T-helper 22 cell (primary cell): ENCODE results near the gene TMC1.
"Not testable (repeated sequence)": the region's sequence is repeated elsewhere in the genome, so short reads cannot be mapped to it uniquely, and the experiment has no call there.

Experiments
- DNase-seq: peaks from one replicate; pipeline ENCODE4 v3.0.0-alpha.2; 2020; ENCODE audit warnings: low read depth

The TMC1 gene

DNA sequence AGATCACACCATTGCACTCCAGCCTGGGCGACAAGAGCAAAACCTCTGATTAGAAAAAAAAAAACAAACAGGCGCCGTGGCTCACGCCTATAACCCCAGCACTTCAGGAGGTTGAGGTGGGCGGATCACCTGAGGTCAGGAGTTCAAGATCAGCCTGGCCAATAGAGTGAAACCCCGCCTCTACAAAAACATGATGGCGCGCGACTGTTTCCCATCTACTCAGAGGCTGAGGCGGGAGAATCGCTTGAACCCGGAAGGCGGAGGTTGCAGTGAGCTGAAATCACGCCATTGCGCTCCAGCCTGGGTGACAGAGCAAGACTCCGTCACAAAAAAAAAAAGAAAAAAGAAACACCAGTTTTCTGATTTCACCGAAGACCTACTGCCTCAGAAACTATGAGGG is at the start of gene TMC1:
TMC1 (plus strand) TSS at position 193 of the 400 bp plus-strand sequence. CDS start 127,041 bp downstream, outside the sequence.
- not testable (repeated sequence) for DNase-seq

DNA sequence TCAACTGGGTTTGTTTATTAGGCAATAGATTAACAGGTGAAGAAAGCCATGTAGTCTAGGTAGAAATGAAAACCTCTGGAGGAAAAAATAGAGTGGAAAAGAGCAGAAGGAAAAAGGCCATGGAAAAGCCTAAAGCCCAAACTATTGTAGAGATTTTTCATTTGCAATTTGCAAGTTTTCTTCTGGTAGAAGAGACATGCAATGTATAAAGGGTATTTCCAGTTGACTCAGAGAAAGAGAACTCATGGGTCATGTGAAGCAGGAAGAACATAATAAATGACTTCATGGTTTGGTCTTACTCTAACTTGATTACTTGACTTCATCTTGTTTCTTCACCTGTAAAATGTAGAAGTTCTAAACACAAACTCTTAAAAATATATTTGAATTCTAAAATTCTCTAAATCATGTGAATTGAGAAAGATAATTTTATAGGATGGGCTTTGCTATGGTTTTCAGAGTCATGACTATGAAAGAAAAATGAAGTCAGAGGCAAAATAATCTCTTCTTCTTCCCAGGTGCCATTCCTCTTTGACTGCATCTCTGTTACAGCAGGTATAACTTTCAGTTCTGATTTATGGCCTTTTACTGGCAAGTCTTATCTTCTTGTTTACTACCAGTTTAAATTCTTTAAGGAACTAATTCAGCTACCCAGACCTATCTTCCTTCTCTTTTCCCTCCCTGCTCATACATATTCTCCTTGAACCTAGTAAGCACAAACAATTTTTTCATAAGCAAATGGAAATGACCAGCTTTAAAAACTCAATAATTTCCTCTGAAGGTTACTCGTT is 47.7 kb upstream of the TMC1 start:
- no peak for DNase-seq

DNA sequence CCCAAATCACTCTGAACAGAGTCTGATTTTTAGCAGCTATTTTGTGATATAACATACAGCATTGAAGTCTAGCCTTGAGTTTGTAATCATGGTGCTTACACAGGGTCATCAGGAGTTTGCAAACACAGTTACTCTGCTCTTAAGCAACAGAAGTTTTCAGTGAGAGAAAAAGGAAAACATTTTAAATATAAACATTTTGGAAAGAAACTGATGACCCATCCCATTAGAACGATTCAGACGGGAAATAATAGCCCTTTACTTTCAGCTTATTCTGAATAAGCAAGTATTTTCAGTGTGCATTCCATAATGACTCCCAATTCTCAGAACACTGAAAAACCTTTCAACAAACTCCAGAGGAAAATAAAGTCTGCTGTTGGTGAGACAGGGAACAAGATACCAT is 46.7 kb upstream of the TMC1 start:
- no peak for DNase-seq

DNA sequence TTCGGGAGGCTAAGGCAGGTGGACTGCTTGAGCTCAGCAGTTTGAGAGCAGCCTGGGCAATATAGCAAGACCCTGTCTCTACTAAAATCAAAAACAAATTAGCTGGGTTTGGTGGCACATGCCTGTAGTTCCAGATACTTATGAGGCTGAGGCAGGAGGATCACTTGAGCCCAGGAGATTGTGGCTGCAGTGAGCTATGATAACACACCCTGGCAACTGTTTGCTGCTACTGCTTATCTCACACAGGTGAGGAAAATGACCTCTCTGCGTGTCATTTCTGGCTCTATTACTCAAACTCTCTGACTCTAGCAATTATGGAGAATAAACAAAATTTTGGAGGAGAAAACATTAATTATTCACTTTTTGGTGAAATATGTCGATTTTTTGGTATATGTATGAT is 45.3 kb upstream of the TMC1 start:
- no peak for DNase-seq

DNA sequence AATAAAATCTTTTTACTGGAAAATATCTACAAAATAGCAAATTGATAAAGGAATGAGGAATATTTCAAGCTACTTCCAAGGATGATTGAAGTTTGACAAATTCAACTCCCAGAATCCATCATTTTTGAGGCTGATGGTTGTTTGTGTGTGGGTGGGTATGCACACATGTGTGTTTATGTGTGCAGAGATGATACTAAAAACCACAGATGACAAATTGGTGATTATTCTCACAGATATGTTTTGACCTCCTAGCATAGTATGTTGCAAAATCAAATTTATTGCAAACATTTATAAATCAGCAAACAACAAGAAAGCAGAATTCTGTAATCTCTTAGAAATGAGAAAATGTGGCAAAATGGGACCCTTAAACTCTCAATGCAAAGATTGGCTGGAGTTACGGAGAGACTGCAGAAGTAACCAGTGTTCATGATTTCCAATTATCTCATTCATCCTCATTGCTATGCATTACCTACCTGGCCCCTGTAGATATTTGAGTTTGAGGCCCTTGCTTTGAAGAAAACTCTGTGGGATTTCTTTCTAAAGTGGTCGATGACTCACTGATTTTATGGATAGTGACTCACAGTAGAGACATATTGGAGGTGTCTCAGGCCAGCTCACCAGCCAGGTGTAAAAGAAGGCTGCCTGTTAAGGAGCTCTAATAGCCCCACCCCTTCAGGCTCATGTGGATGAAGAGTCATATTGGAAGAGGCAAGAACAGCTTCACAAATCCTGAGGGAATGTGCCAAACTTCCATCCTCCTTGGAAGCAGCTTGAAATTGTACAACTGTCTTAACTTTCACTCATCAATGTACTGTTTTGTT is 44.6 kb upstream of the TMC1 start:
- DNase-seq: peak; percentile 21

DNA sequence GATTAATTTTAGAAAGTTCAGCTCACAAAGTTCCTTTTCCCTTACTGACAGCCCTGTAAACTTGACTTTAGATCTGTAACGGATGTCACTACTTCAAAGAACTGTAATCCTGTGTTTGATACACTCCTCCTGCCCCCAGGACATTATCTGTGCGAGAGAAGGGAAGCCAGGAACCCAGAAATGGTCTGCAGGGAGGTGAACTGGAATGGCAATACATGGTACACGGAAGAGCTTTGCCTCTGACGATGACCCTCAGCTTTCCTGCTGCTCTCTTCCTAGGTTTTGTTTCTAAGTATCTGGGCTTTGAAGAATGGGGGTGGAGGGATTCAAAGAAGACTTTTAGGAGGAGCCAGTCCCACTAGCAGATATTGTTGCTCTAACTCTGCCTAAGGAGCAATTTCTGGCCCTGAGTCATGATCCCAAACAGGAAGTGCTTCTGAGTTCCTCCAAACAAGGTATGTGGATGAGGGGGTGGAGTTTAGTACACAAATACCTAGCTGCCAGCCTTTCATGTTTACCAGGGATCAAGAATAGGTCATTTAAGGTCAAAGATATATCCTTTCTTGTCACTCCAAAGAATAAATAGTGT is 43.4 kb upstream of the TMC1 start:
- DNase-seq: no peak

DNA sequence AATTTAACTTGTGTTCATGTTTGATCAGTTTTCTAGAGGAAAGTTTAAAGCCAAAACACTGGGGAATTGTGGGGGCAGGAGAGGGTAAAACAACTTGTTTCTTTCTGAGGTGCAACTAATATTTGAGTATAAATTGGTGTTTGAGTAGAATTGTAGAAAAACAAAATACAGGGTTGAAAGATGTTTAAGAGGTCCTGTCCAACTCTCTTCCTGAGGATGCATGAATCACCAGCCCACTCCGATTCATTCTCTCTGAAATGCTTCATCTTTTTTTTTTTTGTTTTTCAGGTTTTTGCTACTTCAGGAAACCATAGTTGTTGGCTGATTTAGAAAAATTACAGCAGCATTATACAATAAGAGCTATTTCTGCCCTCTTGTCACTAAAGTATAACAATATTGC is 42.4 kb upstream of the TMC1 start:
- DNase-seq: no peak

DNA sequence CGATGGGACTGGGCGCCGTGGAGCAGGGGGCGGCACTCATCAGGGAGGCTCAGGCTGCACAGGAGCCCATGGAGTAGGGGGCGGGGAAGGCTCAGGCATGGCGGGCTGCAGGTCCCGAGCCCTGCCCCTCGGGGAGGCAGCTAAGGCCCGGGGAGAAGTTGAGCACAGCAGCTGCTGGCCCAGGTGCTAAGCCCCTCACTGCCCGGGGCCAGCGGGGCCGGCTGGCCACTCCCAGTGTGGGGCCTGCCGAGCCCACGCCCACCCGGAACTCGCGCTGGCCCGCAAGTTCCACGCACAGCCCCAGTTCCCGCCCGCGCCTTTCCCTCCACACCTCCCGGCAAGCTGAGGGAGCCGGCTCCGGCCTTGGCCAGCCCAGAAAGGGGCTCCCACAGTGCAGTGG is 41.1 kb upstream of the TMC1 start:
- DNase-seq: not testable (repeated sequence)

DNA sequence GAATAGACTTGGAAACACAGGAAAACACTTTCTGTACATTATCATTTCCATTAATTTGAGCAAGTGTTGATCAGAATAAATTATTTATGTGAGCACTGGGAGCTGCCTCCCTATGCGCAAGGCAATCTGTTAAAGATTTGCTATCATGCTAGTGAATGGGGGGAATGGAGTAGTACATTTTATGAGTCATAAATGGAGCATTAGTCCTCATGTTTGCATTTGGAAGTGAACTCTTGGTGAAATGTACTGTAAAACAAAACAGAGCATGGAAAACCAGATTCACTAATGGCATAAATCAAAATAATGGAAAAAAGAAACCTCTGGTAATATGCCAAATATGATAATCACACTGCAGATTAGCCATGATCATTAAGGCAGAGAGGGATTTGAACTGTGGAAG is 40.5 kb upstream of the TMC1 start:
- no peak for DNase-seq

DNA sequence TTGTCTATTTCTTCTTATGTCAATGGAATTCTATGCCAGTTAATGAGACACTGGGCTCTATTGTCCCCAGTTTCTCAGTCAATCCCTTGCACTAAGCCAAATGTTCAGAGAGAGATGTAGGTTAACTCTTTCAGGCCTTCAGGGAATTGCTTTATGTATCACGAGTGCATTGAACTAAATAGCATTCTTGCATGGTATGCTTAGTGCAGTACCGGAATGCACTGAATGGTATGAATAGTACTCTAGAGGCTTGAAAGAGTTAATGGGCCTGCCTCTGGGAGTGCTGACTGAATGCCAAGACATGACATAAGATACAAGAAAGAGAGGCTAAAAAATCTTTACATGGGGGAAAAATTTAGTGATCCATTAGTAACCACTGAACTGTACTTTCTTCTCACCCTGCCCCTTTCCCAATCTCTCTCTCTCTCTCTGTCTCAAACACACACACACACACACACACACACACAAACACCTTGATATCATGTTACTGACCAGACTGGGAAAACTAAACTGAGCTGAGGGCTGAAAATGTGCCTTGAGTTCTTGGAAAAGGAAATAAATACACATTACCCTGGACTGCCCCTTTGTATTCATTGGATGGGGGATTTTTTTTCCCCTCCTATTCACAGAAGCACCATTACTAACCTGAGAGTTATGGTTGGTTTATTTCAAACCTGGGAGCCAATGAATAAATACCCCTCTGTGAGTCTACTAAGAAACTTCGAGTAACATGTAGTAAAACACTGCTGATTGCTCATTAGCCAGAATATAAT is 35.4 kb upstream of the TMC1 start:
- no peak for DNase-seq

DNA sequence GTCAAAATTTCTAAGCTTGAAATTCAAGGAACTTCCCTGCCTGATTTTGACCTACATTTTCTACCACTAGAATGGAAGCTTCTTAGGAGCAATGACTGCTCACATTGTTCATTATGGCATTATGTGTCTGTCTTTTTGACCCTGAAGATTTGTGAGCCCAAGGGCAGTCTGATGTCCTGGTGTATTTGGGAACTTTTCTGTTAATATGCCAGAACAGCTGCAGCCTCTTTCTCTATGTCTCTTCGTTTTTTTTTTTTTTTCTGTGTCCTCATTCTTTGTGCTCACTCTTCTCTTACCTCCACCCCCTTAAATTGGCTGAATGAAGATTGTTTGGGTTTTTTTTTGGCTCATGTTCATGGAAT is 34.8 kb upstream of the TMC1 start:
- DNase-seq: no peak

DNA sequence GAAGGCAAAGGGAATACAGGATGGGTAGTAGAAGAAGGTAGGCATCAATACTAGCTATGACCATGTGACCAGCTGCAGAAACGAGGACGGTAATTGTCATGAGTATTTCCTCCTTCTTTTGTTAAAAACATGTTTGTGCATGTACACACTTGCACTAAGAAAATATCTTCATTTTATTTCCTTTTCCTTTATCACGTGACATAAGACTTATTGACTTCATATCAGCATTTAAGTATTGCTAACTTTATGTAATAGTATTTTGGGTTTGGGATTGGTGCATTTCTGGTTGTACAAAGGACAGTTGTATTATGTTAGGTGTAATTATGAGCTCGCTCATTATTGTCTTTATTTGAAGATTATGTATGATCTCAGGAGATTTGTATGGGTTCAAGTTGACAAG is 33.7 kb upstream of the TMC1 start:
- not testable (repeated sequence) for DNase-seq

DNA sequence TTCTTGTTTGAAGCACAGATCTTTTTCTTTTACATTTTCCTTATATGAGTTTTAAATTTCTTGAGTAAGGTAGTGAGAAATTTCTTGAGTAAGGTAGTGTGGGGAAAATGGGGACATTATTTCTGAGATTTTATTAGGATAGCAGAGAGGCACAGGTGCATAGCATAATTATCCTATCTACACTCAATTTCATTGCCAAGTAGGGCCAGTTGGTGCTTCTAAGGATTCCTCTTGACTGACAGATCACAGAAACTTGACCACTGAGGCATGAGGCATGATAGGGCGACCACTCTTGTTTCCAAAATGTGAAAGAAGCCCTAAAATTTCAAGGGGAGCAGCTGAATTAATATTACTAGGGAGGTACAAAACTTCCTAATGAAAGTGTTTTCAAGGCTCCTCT is 31.4 kb upstream of the TMC1 start:
- no peak for DNase-seq

DNA sequence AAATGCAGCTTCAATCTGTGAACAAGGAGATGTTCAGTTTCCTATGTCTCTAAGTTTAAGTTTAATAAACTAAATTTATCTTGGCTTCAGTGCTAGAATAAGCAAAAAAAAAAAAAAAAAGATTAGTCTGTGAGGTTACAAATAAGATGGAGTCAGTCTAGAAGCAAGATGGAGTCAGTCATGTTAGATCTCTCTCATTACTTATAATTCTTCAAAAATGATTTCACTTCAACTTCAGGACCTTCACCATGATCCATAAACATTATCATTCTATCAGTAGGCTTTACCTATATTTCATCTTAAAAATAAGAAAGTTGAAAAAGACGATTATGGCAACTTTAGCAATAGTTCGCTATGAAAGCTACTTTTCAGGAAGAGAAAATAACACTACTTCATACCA is 30.2 kb upstream of the TMC1 start:
- DNase-seq: no peak

DNA sequence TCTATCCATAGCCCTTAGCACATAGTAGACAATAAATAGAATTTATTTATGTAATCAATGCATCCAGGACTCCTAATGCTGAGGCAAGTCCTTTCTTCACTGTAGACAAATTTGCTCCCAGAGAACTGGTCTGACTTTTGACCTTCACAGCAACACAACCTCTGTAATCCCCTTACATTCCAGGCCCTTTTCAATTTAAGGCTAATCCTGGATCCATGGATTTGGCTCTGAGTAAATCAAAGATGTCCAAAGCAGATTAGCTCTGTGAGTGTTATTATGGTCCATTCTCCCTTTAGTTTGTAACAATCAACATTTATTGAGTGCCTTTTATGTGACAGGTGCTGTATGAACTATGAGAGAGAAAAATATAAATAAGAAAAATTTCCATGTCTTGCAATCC is 27.4 kb upstream of the TMC1 start:
- no peak for DNase-seq

DNA sequence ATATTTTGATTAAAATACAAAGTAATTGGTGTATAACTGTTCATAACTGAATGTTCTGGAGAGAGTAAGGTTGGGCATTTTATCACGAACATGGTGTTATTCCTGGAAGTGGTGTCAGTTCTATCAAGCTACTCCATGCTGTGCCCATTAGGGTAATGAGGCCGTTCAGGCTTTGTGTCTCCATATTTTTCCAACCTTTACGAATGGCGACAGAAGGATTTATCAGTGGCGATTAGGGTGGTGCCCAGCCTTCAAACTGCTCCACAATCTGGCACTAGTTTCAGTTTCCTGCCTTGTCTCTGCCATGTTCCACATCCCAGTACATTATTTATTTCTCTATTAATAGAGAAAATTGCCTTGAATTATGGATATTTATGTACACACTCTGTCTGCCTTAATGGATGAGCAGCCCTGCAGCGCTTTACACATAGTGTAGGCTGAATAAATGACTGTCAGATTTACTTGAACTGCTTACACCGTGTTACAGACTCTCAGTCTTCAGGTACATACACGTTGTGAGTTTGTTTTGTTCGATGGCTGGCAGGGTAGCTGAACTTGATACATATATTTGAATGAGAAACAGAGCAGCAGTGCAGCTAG is 23.9 kb upstream of the TMC1 start:
- no peak for DNase-seq

DNA sequence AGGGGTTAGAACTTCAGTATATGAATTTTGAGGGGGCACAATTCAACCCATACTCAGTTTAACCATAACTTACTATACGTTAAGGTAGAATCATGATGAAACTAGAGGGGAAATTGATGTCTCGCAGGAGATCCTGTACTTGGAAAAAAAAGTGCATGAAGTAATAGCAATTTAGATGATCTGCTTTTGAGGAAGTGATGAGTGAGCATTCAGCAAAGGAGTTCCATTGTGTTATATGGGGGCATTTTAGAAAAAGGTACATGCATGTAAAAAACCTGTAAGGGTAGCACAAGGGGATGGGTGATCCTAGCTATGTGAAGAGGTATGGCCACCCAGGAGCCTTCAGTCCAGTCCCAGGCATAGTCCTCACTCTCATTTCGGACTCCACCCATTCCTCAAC is 14.8 kb upstream of the TMC1 start:
- DNase-seq: no peak

DNA sequence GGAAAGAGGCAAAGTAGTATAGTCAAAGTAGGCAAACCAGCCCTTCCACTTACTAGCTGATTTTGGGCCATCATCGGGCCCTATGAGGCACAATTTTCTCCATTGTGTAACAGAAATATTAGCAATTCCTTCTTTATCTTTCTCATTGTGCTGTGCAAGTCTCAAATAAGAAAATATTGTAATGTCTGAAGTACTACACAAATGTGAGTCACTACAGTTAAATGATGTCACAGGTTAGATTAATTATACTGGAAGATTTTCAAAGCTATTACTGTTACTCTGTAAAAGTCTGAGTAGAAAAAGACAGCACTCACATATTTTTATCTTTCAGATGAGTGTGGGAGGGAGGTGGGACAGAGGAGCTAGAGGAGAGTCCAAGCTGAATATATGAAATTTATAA is 12.4 kb upstream of the TMC1 start:
- no peak for DNase-seq

DNA sequence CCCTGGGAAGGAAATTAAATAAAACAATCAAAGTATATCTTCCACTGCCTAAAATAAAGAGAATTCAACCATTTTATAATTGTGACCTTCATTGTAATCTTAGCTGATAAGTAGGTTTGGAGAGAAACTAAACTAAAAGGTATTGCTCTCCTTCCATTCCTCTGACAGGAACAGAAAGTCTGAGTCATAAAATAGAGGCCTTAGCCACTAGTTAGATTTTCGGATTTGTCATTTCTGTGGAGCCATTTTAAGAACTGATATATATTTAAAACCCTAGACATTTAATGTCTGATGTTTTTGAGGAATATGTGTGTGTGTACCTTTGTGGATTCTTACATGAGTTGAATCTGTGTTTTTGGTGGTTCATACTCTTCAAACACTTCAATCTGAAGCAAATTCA is 11.8 kb upstream of the TMC1 start:
- DNase-seq: no peak

DNA sequence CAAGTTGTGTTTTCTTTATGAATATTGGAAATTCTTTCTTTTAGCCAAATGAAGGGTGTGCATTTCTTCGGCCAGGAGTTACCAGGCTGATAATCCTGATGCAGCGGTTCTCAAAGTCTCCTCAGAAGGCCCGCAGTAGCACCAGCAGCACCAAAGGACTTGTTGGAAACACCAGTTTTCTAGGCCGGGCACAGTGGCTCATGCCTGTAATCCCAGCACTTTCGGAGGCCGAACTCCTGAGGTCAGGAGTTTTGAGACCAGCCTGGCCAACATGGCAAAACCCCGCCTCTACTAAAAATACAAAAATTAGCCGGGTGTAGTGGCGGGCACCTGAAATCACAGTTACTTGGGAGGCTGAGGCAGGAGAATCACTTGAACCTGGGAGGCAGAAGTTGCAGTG is 397 bp upstream of the TMC1 start:
- DNase-seq: not testable (repeated sequence)

DNA sequence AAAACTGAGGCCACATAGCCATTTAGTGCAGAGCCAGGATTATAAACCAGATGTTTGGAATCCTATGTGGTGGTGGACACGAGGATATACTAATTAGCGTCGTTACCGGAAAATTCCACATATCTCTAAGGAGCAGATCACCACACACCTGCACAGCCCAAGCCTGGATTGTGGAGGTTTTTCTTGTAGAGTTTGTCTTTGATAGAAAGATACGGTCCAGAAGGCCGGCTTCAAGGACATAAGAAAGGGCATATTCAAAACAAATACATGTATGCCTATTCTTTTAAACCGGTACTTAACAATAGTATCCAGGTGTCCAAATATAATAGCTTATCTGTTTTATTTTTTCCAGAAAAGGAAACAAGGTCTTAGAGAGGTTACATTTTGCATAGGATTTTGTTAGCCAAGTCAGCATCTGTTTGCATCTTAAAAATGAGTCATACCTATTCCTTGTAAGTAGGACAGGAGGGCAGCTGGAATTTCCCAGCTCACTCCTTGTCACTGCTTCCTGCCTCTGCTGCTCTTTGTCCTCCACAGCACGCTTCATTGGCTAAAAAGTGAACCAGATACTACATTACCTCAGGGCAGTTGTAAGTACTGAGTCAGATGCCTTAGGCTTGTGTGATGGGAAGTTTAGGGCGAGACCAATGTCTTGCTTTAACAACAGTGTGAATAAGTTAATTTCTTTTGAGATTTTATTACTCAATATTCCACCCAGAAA is 3.6 kb downstream of the TMC1 start:
- DNase-seq: peak; percentile 36
